Dermis microvascular lymphatic vessel endothelial cell (primary cell): ENCODE results near the gene FADS1. TPM values are rescaled to one million over a fixed set of nuclear protein-coding genes. Genes with fewer than 3 reads are reported as not detected.

Experiments
- DNase-seq, 2 donors: peaks; one replicate each; pipeline versions ENCODE4 v3.0.0 to v3.0.0-alpha.2; 2010; ENCODE audit warnings: low read depth in 2 of 2
- total RNA-seq: library from RNA; depleted of rRNA; stranded (reverse); fragments of >200 nt; gene quantifications from 2 replicates; pipeline ENCODE4 v1.2.1, GENCODE V29; 2014

Gene FADS1
- total RNA-seq, 1 donor from 2014 or later, result 39.3 TPM

- DNase-seq, result no peak
Observed at GRCh38 chr11:61778357-61778886, 38.4 kb downstream of the FADS1 start.

- peak in 1 of 2 donors; percentile 38 for DNase-seq
Observed at GRCh38 chr11:61777234-61778090, 39.3 kb downstream of the FADS1 start.

- DNase-seq, result peak in 1 of 2 donors; percentile 55
Observed at GRCh38 chr11:61776561-61777075, 40.2 kb downstream of the FADS1 start.

GRCh38 chr11:61775606-61776554 lies 40.9 kb downstream of the FADS1 start:
- no peak for DNase-seq

GRCh38 chr11:61775106-61775505 lies 41.7 kb downstream of the FADS1 start:
- DNase-seq, result no peak

GRCh38 chr11:61774411-61774810 lies 42.4 kb downstream of the FADS1 start:
- DNase-seq, result no peak

- no peak for DNase-seq
Observed at GRCh38 chr11:61773809-61774208, 43.0 kb downstream of the FADS1 start.

GRCh38 chr11:61773356-61773755 lies 43.4 kb downstream of the FADS1 start:
- no peak for DNase-seq

GRCh38 chr11:61771985-61772455 lies 44.8 kb downstream of the FADS1 start:
- DNase-seq, result no peak

- no peak for DNase-seq
Observed at GRCh38 chr11:61771195-61771894, 45.5 kb downstream of the FADS1 start.

- DNase-seq, result no peak
Observed at GRCh38 chr11:61769946-61770683, 46.7 kb downstream of the FADS1 start.

- no peak for DNase-seq
Observed at GRCh38 chr11:61769169-61769920, 47.5 kb downstream of the FADS1 start.

GRCh38 chr11:61768376-61769076 lies 48.3 kb downstream of the FADS1 start:
- DNase-seq, result no peak

GRCh38 chr11:61766353-61766841 lies 50.4 kb downstream of the FADS1 start:
- DNase-seq, result no peak

GRCh38 chr11:61765550-61766253 lies 51.1 kb downstream of the FADS1 start:
- no peak for DNase-seq

- DNase-seq, result no peak
Observed at GRCh38 chr11:61764606-61765260, 52.1 kb downstream of the FADS1 start.

GRCh38 chr11:61763930-61764605 lies 52.7 kb downstream of the FADS1 start:
- DNase-seq, result no peak
